NCI-H774 (cell line): ENCODE measurements around the gene KCNK17.

ENCODE experiments used
- DNase-seq: peaks from one replicate; lab custom pipeline; 2025; lab: John Stamatoyannopoulos, UW

The KCNK17 gene

DNA sequence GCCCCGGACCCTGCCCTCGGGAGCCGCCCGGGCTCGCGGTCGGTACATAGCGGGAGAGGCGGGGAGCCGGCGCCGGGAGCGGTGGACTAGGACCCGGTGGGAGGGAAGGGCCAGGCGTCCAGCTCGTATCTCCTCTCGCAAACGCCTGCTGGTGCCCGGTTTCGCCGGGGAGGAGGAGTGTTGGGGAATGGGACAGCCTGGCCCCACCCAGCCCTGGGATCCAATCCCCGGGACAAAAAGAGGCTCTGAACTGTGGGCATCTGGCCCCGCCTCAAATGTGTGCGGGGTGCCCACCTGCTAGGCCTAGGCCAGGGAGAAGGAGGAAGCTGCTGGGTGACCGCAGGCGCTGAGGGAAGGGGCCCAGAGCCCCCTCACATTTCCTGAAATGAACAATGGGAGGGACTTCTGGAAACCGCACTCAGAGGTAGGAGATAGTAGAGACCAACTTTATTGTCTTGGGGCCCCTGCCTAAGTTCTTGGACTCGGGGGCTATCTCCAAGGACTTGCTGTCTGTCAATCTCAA lies at the start of gene KCNK17:
Gene KCNK17, minus strand, starts transcription at position 147 of the 523 bp plus-strand sequence. Its CDS starts 99 bp downstream, at position 48.
- DNase-seq: no peak

- DNase-seq: no peak
Measured at GRCh38 chr6:39363280-39363679, 49.1 kb upstream of the KCNK17 start.

- no peak for DNase-seq
Measured at GRCh38 chr6:39362487-39362865, 48.3 kb upstream of the KCNK17 start.

- DNase-seq: peak; percentile 59
Measured at GRCh38 chr6:39361657-39362486, 47.7 kb upstream of the KCNK17 start.

DNA sequence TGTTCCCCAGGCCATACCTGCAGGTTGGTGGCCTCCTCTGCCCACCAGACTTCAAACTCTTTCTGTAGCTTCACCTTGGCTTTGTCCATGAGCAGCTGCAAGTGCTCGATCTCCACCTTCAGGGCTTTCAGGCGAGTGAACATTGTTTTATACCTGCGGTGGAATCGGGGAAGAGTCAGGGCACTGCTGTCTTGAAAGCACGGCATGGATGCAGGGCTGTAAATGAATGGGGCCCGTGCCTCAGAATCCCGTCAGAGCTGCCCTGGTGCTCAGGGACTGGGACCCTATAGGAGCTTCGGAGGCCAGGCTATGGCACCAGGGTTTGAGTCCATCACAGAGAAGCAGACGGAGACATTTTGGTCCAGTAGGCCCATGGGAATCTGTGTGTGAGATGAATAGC lies 46.2 kb upstream of the KCNK17 start:
- DNase-seq: no peak

GRCh38 chr6:39357998-39358686 lies 43.9 kb upstream of the KCNK17 start:
- DNase-seq: peak; percentile 71

- no peak for DNase-seq
Measured at GRCh38 chr6:39353698-39354315, 39.6 kb upstream of the KCNK17 start.

GRCh38 chr6:39350723-39351505 lies 36.7 kb upstream of the KCNK17 start:
- DNase-seq: no peak

GRCh38 chr6:39348740-39349139 lies 34.5 kb upstream of the KCNK17 start:
- DNase-seq: no peak

- DNase-seq: peak; percentile 40
Measured at GRCh38 chr6:39347906-39348585, 33.8 kb upstream of the KCNK17 start.

DNA sequence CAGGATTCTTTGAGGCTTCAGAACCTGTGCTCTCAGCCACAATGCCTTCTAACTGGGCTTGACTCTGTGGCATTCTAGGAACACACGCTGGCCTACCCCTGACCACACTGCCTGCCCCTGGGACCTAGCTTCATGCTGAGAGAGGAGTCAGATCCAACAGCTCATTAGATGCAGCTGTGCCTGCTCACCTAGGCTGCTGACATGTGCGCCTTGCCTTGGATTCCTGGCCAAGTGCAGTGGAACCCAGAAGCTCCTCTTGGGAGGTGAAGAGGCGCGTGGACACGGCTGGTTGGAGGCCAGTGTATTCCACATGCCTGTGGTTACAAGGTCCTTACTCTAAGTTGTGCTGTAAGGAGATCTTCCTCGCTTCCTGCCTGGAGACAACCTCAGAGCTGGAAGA lies 33.0 kb upstream of the KCNK17 start:
- no peak for DNase-seq

DNA sequence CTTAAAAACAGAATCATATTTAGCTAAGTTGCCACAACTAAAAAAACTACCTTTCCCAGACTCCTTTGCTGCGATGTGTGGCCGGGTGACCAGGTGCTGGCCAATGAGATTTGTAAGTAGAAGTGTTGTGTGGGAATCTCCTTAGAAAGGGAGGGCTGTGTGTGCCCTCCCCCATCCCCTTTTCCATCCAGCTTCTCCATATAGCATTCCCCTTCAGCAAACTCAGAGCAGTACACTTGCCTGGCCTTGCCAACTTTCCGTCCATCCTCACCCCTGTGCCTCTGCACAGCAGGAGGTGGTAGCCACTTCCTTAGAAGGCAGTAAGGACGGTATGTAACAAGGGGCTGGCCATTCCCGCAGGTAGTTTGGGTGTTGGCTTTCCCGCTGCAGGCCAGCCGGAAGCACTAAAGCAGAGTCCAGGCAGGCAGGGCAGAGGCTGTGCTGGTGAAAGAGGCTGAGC lies 30.6 kb upstream of the KCNK17 start:
- no peak for DNase-seq

DNA sequence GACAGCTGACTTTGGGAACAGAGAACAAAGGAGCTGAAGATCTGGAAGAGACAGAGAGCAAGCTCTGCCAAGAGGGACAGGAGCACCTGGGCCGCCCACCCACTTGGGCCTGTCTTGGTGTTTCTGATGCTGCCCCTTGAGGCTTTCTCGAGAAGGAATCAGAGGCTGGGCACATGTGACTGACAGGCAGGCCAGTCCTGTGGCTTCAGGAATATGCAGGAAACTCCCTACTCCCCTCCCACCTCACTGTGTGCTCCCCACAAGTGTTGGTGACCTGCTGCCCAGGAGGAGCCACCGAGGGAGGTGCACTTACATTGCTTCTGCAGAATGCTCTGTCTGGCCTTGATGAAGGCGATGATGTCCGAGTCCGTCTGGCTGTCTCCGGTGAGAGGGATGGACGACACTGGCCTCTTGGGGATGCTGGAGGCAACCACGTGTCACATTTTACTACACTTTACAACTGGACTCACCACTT lies 29.2 kb upstream of the KCNK17 start:
- no peak for DNase-seq

DNA sequence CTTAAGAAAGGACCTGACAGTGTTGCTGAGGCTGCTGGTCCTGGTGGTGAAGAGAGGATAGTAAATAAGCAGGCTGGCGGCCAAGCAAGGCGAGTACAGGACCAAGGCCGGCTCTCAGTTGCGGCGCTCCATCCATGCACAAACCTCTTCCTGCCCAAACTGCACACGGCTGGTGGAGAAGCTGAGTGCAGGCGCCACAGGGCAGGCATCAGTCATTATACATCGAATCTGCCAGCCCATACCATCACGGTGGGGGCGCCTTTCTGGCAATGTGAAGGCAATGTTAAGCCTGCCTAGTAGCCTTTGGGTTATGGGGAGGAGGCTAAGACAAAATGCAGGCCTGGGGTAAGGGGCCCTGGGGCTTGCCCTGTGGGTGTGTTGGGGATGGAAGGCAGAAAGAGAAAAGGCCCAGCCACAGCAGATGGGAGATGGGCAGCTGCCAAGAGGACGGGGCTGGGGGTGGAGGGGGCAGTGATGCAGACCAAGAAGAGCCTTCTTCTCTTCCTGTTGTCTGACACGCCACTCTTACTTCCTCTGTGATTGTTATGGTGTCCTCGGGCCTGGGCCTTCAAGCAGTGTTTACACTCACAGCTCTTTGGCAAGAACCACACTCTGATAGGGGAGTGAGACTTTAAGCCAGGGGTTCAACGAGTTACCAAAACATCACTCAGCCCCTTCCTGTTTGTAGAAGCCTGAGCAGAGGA lies 28.6 kb upstream of the KCNK17 start:
- DNase-seq: no peak

DNA sequence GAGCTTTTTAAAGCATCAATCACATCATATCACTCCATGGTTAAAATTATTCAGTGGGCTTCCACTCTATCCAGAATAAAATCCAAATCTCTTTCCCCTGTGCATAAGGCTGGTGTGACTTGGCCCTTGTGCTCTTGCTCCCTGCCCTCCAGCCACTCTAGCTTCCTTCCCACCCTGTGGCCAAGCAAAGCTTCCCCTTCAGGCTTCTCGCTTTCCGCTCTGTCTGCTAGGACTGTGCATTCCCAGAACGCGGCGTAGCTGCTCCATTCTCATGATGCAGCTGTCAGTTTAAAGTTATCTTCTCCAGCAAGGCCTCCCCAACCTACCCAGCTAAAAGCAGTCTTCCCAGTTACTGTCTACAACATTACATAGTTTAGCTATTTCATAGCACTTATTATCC lies 27.7 kb upstream of the KCNK17 start:
- DNase-seq: no peak

- DNase-seq: no peak
Measured at GRCh38 chr6:39341352-39341751, 27.1 kb upstream of the KCNK17 start.

DNA sequence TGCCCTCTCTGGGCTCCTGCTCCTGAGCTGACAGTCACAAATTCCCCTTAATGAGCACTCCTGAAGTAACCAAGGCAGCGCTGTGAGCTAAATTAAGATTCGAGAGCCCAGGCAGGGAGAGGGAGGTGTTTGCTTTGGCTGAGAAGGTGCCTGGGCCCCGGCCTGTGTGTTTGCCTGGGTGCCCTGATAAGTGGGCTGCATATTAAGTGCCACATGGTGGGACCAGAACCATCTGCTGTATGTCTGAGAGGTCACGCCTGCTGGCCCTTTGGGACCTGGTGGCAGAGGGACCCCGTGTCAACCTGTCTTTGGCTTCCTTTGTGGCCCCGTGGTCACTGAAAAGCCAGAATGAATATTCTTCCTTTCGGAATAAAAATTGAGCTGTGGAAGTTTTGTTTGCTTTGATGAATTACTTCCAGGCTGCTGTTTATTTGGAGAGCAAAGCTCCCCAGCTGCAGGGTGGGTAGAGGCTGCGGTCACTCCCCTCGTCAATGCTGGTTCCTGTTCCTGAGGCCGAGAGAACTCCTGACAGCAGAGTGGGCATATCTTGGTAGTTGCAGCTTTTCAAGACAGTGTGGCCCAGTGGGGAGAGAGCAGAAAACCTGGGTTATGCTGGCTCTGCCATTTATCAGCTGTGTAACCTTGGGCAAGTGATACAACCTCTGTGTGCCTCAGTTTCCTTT lies 25.8 kb upstream of the KCNK17 start:
- DNase-seq: peak; percentile 69

GRCh38 chr6:39339096-39339867 lies 25.1 kb upstream of the KCNK17 start:
- no peak for DNase-seq

GRCh38 chr6:39338397-39338796 lies 24.2 kb upstream of the KCNK17 start:
- DNase-seq: no peak
